Endothelial cell of umbilical vein (primary cell): ENCODE results near the gene MED27. TPM values are rescaled to one million over a fixed set of nuclear protein-coding genes. Genes with fewer than 3 reads are reported as not detected.

Experiments used
- BruUV-seq: library from RNA; stranded (reverse); fragments of 400-500 nt; replicated peaks from 2 replicates; lab custom pipeline; 2021; lab: Mats Ljungman, UMichigan
- CTCF ChIA-PET: fragments of 300-600, 350-600 bp; sonication (Branson Sonifier 250); formaldehyde crosslinking; loops from one replicate; lab custom pipeline; 2021; ENCODE audit warnings: antibody characterized with exemption, inconsistent platforms; lab: Charles Lee
- POLR2A ChIA-PET: fragments of 300-600, 350-600 bp; sonication (Branson Sonifier 250); formaldehyde crosslinking; loops from one replicate; lab custom pipeline; 2021; ENCODE audit warnings: antibody characterized with exemption, inconsistent platforms; lab: Charles Lee
- DNase-seq: peaks from one replicate; pipeline ENCODE4 v3.0.0-alpha.2; 2011; ENCODE audit warnings: low read depth, low spot score
- FAIRE-seq: peaks from 2 replicates; lab custom pipeline; 2011; peaks lifted over from hg19 to GRCh38; lab: Jason Lieb, UNC
- H2AFZ ChIP-seq: 2 replicates; pipeline ENCODE4 v1.6.0; 2012; ENCODE audit warnings: low read depth, low read length, control low read depth, inconsistent platforms
- H3K27ac ChIP-seq: 2 replicates; pipeline ENCODE4 v1.5.1; 2011; ENCODE audit warnings: low read depth, mild to moderate bottlenecking, control low read depth, low read length, moderate library complexity; ENCODE audit not compliant: insufficient read depth
- H3K27me3 ChIP-seq, 2 experiments: 2 replicates each; pipeline versions ENCODE4 v1.6.0 to v1.6.1; 2011; ENCODE audit warnings: low read length in 2 of 2, mixed read lengths in 1 of 2; ENCODE audit not compliant: control insufficient read depth in 2 of 2, insufficient read depth in 2 of 2
- H3K36me3 ChIP-seq, 2 experiments: 2 replicates in 1 of 2; 3 replicates in 1 of 2; pipeline ENCODE4 v1.5.1; 2011; ENCODE audit warnings: low read length in 2 of 2, mild to moderate bottlenecking in 1 of 2, moderate library complexity in 1 of 2; ENCODE audit not compliant: control insufficient read depth in 2 of 2, insufficient read depth in 2 of 2; ENCODE audit errors: extremely low read depth in 1 of 2
- H3K4me1 ChIP-seq: 3 replicates; pipeline ENCODE4 v1.5.1; 2011; ENCODE audit warnings: mild to moderate bottlenecking, low read length; ENCODE audit not compliant: control insufficient read depth, insufficient read depth; ENCODE audit errors: extremely low read depth
- H3K4me2 ChIP-seq: 2 replicates; pipeline ENCODE4 v1.6.1; 2011; ENCODE audit warnings: low read length, control low read depth, mixed read lengths; ENCODE audit not compliant: insufficient read depth
- H3K4me3 ChIP-seq, 3 experiments: fragments of 200-600 bp in 1 of 3; sonication (generic), shearing (Covaris generic) in 1 of 3; replicated peaks in 1 of 3; 2 replicates each; pipeline ENCODE4 v1.5.1; 2011 to 2016; ENCODE audit warnings: control low read depth in 3 of 3, low read length in 3 of 3, mild to moderate bottlenecking in 2 of 3, inconsistent platforms in 1 of 3, low read depth in 1 of 3, moderate library complexity in 1 of 3; ENCODE audit not compliant: insufficient read depth in 1 of 3
- H3K79me2 ChIP-seq: 2 replicates; pipeline ENCODE4 v1.6.0; 2012; ENCODE audit warnings: low read length, inconsistent platforms; ENCODE audit not compliant: control insufficient read depth, insufficient read depth
- H3K9ac ChIP-seq: replicated peaks from 2 replicates; pipeline ENCODE3; 2011; ENCODE audit warnings: low read length, control low read depth; ENCODE audit not compliant: insufficient read depth; ENCODE audit errors: extremely low read depth
- H3K9me1 ChIP-seq: replicated peaks from 3 replicates; pipeline ENCODE4 v1.6.0; 2011; ENCODE audit warnings: mild to moderate bottlenecking, low read length; ENCODE audit not compliant: control insufficient read depth, insufficient read depth; ENCODE audit errors: extremely low read depth
- H3K9me3 ChIP-seq: replicated peaks from 2 replicates; pipeline ENCODE4 v1.5.1; 2012; ENCODE audit warnings: low read length, inconsistent platforms; ENCODE audit not compliant: control insufficient read depth, insufficient read depth
- H4K20me1 ChIP-seq: replicated peaks from 2 replicates; pipeline ENCODE3; 2011; ENCODE audit warnings: mild to moderate bottlenecking, low read length; ENCODE audit not compliant: control insufficient read depth, insufficient read depth; ENCODE audit errors: extremely low read depth
- EZH2 ChIP-seq: IDR thresholded peaks from 2 replicates; pipeline ENCODE4 v1.6.1; 2012; ENCODE audit warnings: borderline replicate concordance, low read depth, mild to moderate bottlenecking, moderate library complexity, low read length, inconsistent platforms; ENCODE audit not compliant: severe bottlenecking
- FOS ChIP-seq: IDR thresholded peaks from 2 replicates; pipeline ENCODE4 v1.6.1; 2011; ENCODE audit warnings: mild to moderate bottlenecking, low read length, moderate library complexity, borderline replicate concordance; ENCODE audit not compliant: insufficient read depth
- GATA2 ChIP-seq: IDR thresholded peaks from 2 replicates; pipeline ENCODE4 v1.7.0; 2011; ENCODE audit warnings: low read depth, mild to moderate bottlenecking, moderate library complexity, mixed read lengths, low read length; ENCODE audit not compliant: insufficient read length, insufficient read depth
- POLR2A ChIP-seq: IDR thresholded peaks from 2 replicates; pipeline ENCODE4 v1.6.1; 2012; ENCODE audit warnings: low read depth, mild to moderate bottlenecking, control low read depth, low read length
- dilution Hi-C: fragments of 300-500 bp; cut with MboI; formaldehyde crosslinking; loops from one replicate; pipeline ENCODE4 v1.15.0; 2019; ENCODE audit warnings: low sequenced_read_pairs; ENCODE audit not compliant: extremely low pct_ligation_motif_present
- intact Hi-C: fragments of 100-400 bp; cut with micrococcal nuclease; formaldehyde crosslinking; loops from one replicate; pipeline ENCODE4 v1.10.0; 2022
- polyA plus RNA-seq, 4 experiments: library from polyadenylated mRNA; depleted of rRNA in 3 of 4; stranded (reverse) in 3 of 4; unstranded in 1 of 4; fragments of >200 nt; gene quantifications; 2 replicates each; pipeline versions ENCODE4 v1.2.1 to v1.2.3, GENCODE V29; 2011 to 2012; ENCODE audit warnings: missing spikeins in 1 of 4
- total RNA-seq: library from RNA; stranded (reverse); gene quantifications from 2 replicates; pipeline ENCODE4 v1.2.3, GENCODE V29; 2021
- TF ChIP-seq, protein P1 (sequence below), 2 donors: IDR thresholded peaks; 1 replicate in 1 of 2; 2 replicates in 1 of 2; pipeline ENCODE4 v1.5.1; 2011; ENCODE audit warnings: low read length in 2 of 2, mild to moderate bottlenecking in 2 of 2, moderate library complexity in 2 of 2, control low read depth in 1 of 2, inconsistent platforms in 1 of 2, low read depth in 1 of 2; ENCODE audit not compliant: insufficient read depth in 1 of 2; ENCODE audit errors: extremely low read depth in 1 of 2

MED27 gene
- total and polyA plus RNA-seq, 2 donors (not counting 3 experiments of a cell fraction or from before 2014, with no cell fraction given) = 27.9 to 47.8 TPM

DNA sequence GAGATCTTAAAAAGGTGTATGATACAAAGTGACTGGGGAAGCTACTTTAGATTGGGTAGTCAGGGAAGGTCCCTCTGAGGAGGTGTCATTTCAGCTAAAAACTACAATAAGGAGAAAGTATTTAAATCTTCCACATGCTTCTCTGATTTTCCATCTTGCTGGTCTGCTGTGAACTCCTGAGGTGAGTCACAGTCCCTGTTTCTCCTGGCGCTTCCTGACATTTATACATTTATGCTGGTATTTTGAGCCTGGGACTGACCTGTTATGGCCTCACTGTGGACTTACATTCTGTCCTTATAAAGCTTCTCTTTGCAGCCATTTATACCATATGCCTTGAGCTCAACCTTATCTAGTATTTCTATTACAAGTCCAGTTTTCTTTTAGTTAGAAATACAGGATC is 95.1 kb downstream of the MED27 start:
- dilution Hi-C loops (no loop called here), intact Hi-C loops (no loop called here)
- ChIA-PET POLR2A (interaction anchor here (0.6 kb wide), 1 partner anchor 106 kb away, joined by 3 read pairs; no protein-coding TSS in a partner anchor), CTCF (interaction anchor here (1.3 kb wide), 1 partner anchor 17 kb away, joined by 4 read pairs; no protein-coding TSS in a partner anchor)
- Histone ChIP-seq H3K4me2 (no peak overlapping the region), H4K20me1 (no peaks in the 10 kb centered on the region), H3K27ac (no peak overlapping the region), H3K9me3 (no peaks in the 10 kb centered on the region), H2AFZ (no peak overlapping the region), H3K27me3 (no peaks in the 10 kb centered on the region), H3K79me2 (no peaks in the 10 kb centered on the region), H3K9ac (no peak overlapping the region), H3K9me1 (no peaks in the 10 kb centered on the region), H3K36me3 (no peaks in the 10 kb centered on the region), H3K4me3 (no peak overlapping the region), H3K4me1 (peaks cover 21% of the 10 kb centered on the region)
- no TSS peak for BruUV-seq
- DNase-seq (peak; percentile 46), FAIRE-seq (peak; percentile 70)
- no peak for TF ChIP-seq GATA2
- no peak for TF ChIP-seq POLR2A
- no peak for TF ChIP-seq EZH2
- TF ChIP-seq, protein P1, sequence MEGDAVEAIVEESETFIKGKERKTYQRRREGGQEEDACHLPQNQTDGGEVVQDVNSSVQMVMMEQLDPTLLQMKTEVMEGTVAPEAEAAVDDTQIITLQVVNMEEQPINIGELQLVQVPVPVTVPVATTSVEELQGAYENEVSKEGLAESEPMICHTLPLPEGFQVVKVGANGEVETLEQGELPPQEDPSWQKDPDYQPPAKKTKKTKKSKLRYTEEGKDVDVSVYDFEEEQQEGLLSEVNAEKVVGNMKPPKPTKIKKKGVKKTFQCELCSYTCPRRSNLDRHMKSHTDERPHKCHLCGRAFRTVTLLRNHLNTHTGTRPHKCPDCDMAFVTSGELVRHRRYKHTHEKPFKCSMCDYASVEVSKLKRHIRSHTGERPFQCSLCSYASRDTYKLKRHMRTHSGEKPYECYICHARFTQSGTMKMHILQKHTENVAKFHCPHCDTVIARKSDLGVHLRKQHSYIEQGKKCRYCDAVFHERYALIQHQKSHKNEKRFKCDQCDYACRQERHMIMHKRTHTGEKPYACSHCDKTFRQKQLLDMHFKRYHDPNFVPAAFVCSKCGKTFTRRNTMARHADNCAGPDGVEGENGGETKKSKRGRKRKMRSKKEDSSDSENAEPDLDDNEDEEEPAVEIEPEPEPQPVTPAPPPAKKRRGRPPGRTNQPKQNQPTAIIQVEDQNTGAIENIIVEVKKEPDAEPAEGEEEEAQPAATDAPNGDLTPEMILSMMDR (IDR thresholded peaks at IDR 0.05; ENCODE audit: extremely low read depth in 1 of 2, insufficient read depth in 1 of 2, low read depth in 1 of 2, low read length in 2 of 2) = no peak
- peak; percentile 59 for TF ChIP-seq FOS
